ENCODE results near the gene KCNH2.

KCNH2 gene

GRCh38 chr7:150970424-150970823 is 7.7 kb downstream of the KCNH2 start:
- POLR2A ChIA-PET: no interaction called here

GRCh38 chr7:150969475-150969874 is 8.6 kb downstream of the KCNH2 start:
- Histone ChIP-seq H3K4me1 (ENCODE audit: control insufficient read depth, insufficient read depth, low read length) (no peaks in the 10 kb centered on the region), H3K9me3 (ENCODE audit: control insufficient read depth, insufficient read depth, low read depth, low read length) (no peaks in the 10 kb centered on the region), H3K36me3 (ENCODE audit: control insufficient read depth in 2 of 2, insufficient read depth in 1 of 2, low read length in 2 of 2) (no peaks in the 10 kb centered on the region), H3K4me3 (ENCODE audit: low read depth, low read length) (no peak overlapping the region), H3K27ac (ENCODE audit: extremely low read depth, low read depth, low read length) (no peak overlapping the region)
- CTCF ChIA-PET: interaction anchor here (1.1 to 11.1 kb wide), 3 partner anchors 15 to 142 kb away, joined by 5 to 124 read pairs (median 10); no protein-coding TSS in a partner anchor
- POLR2A ChIA-PET: interaction anchor here (1.4 kb wide), 1 partner anchor 10 kb away, joined by 3 read pairs; no protein-coding TSS in a partner anchor
- no peak for TF ChIP-seq ZNF530 (tag by site-specific recombination; IDR thresholded peaks at IDR 0.05; ENCODE audit: low read depth)
- peak; percentile 33; the same call in 1 of the 2 replicates for TF ChIP-seq ZFHX2 (tag by site-specific recombination; conservative IDR thresholded peaks at IDR 0.05)
- TF ChIP-seq EGR2 (tag by site-specific recombination; IDR thresholded peaks at IDR 0.05; ENCODE audit: low read depth): peak; percentile 24; the same call in 1 of the 2 replicates
- TF ChIP-seq ZSCAN16 (tag by site-specific recombination; IDR thresholded peaks at IDR 0.05): peak; percentile 57; the same call in 1 of the 2 replicates
- no peak for TF ChIP-seq ZNF843 (tag by site-specific recombination; IDR thresholded peaks at IDR 0.05)
- TF ChIP-seq ZIC2 (tag by site-specific recombination; IDR thresholded peaks at IDR 0.05): peak; percentile 29; the same call in 1 of the 2 replicates
- TF ChIP-seq ZNF623 (tag by site-specific recombination; IDR thresholded peaks at IDR 0.05): no peak
- TF ChIP-seq ZNF670 (tag by site-specific recombination; IDR thresholded peaks at IDR 0.05; ENCODE audit: low read depth): no peak
- TF ChIP-seq ZNF24 (tag by site-specific recombination; IDR thresholded peaks at IDR 0.05): peak; percentile 60; the same call in 1 of the 2 replicates

More at GRCh38 chr7:150970424-150970823, 7.7 kb downstream of the KCNH2 start:
- H3K27ac ChIP-seq (ENCODE audit: extremely low read depth, low read depth, low read length): no peak overlapping the region
- no peaks in the 10 kb centered on the region for H3K36me3 ChIP-seq (ENCODE audit: control insufficient read depth in 2 of 2, insufficient read depth in 1 of 2, low read length in 2 of 2)
- H3K4me3 ChIP-seq (ENCODE audit: low read depth, low read length): no peak overlapping the region
- TF ChIP-seq SP7 (tag by site-specific recombination; IDR thresholded peaks at IDR 0.05) (no peak), CTCF (tag by site-specific recombination; IDR thresholded peaks at IDR 0.05) (no peak), ZFP41 (tag by site-specific recombination; IDR thresholded peaks at IDR 0.05; ENCODE audit: borderline replicate concordance) (no peak), ZNF600 (tag by site-specific recombination; IDR thresholded peaks at IDR 0.05) (no peak), ZNF549 (tag by site-specific recombination; IDR thresholded peaks at IDR 0.05) (no peak), ZNF843 (tag by site-specific recombination; IDR thresholded peaks at IDR 0.05) (no peak), ZNF138 (tag by site-specific recombination; IDR thresholded peaks at IDR 0.05; ENCODE audit: borderline replicate concordance) (no peak), ZBTB26 (tag by site-specific recombination; optimal IDR thresholded peaks at IDR 0.05) (no peak)
- H3K4me1 ChIP-seq (ENCODE audit: control insufficient read depth, insufficient read depth, low read length): no peaks in the 10 kb centered on the region
- CTCF ChIA-PET: interaction anchor here (0.7 to 11.1 kb wide), 4 partner anchors 8 to 130 kb away, joined by 3 to 124 read pairs (median 6); no protein-coding TSS in a partner anchor
- no peaks in the 10 kb centered on the region for H3K9me3 ChIP-seq (ENCODE audit: control insufficient read depth, insufficient read depth, low read depth, low read length)

- H3K27ac ChIP-seq (ENCODE audit: extremely low read depth, low read depth, low read length): no peak overlapping the region
- H3K4me3 ChIP-seq (ENCODE audit: low read depth, low read length): no peak overlapping the region
- no peaks in the 10 kb centered on the region for H3K4me1 ChIP-seq (ENCODE audit: control insufficient read depth, insufficient read depth, low read length)
- H3K9me3 ChIP-seq (ENCODE audit: control insufficient read depth, insufficient read depth, low read depth, low read length): no peaks in the 10 kb centered on the region
- no peaks in the 10 kb centered on the region for H3K36me3 ChIP-seq (ENCODE audit: control insufficient read depth in 2 of 2, insufficient read depth in 1 of 2, low read length in 2 of 2)
- ChIA-PET POLR2A (interaction anchor here (1.4 kb wide), 1 partner anchor 10 kb away, joined by 3 read pairs; no protein-coding TSS in a partner anchor), CTCF (interaction anchor here (0.5 to 11.1 kb wide), 5 partner anchors 9 to 1487 kb away, joined by 3 to 124 read pairs (median 5); no protein-coding TSS in a partner anchor)
- TF ChIP-seq ZNF692 (tag by site-specific recombination; IDR thresholded peaks at IDR 0.05) (no peak), REST (tag by site-specific recombination; IDR thresholded peaks at IDR 0.05) (no peak), ZBTB6 (tag by site-specific recombination; IDR thresholded peaks at IDR 0.05) (no peak), ZNF24 (tag by site-specific recombination; IDR thresholded peaks at IDR 0.05) (no peak), KLF1 (tag by site-specific recombination; IDR thresholded peaks at IDR 0.05) (no peak), KLF8 (tag by site-specific recombination; IDR thresholded peaks at IDR 0.05) (no peak), PRDM1 (tag by site-specific recombination; IDR thresholded peaks at IDR 0.05) (no peak)
Observed at GRCh38 chr7:150968734-150969372, 9.3 kb downstream of the KCNH2 start.

Measured in HEK293 (cell line).